MM.1S (cell line): ENCODE measurements around the gene TMEM114.

ENCODE experiments used
- DNase-seq: peaks from one replicate; pipeline ENCODE4 v3.0.0-alpha.2; 2015
- H2AFZ ChIP-seq: fragments of 300-600 bp; sonication (generic); 2 replicates; pipeline ENCODE4 v1.6.0; 2016; ENCODE audit warnings: antibody characterized with exemption, low read length
- H3F3A ChIP-seq: fragments of 300-600 bp; sonication (generic); 2 replicates; pipeline ENCODE4 v1.6.1; 2016; ENCODE audit warnings: mild to moderate bottlenecking, antibody characterized with exemption, low read length, moderate library complexity, mixed read lengths; ENCODE audit not compliant: insufficient read depth
- H3K27ac ChIP-seq: fragments of 300-600 bp; sonication (generic); 2 replicates; pipeline ENCODE4 v1.5.1; 2016; ENCODE audit warnings: mild to moderate bottlenecking, low read length
- H3K27me3 ChIP-seq: fragments of 300-600 bp; sonication (generic); replicated peaks from 2 replicates; pipeline ENCODE4 v1.6.0; 2016; ENCODE audit warnings: low read length; ENCODE audit not compliant: insufficient read depth
- H3K36me3 ChIP-seq: fragments of 300-600 bp; sonication (generic); replicated peaks from 2 replicates; pipeline ENCODE4 v1.6.1; 2016; ENCODE audit warnings: mild to moderate bottlenecking, low read length, mixed read lengths; ENCODE audit not compliant: insufficient read depth
- H3K4me1 ChIP-seq: fragments of 300-600 bp; sonication (generic); 2 replicates; pipeline ENCODE4 v1.6.1; 2016; ENCODE audit warnings: low read length, mixed read lengths
- H3K4me2 ChIP-seq: fragments of 300-600 bp; sonication (generic); 2 replicates; pipeline ENCODE4 v1.6.0; 2016; ENCODE audit warnings: low read depth, low read length
- H3K4me3 ChIP-seq: fragments of 300-600 bp; sonication (generic); 2 replicates; pipeline ENCODE4 v1.5.1; 2016; ENCODE audit warnings: low read length, mixed read lengths
- H3K79me2 ChIP-seq: fragments of 300-600 bp; sonication (generic); 2 replicates; pipeline ENCODE4 v1.6.1; 2016; ENCODE audit warnings: mixed run types, low read length, mixed read lengths
- H3K9ac ChIP-seq: fragments of 300-600 bp; sonication (generic); 2 replicates; pipeline ENCODE4 v1.6.1; 2016; ENCODE audit warnings: low read length, mixed read lengths
- H3K9me2 ChIP-seq: fragments of 300-600 bp; sonication (generic); replicated peaks from 2 replicates; pipeline ENCODE4 v1.6.1; 2016; ENCODE audit warnings: mild to moderate bottlenecking, low read length, mixed read lengths; ENCODE audit not compliant: insufficient read depth
- H3K9me3 ChIP-seq: fragments of 300-600 bp; sonication (generic); replicated peaks from 2 replicates; pipeline ENCODE4 v1.6.1; 2016; ENCODE audit warnings: mild to moderate bottlenecking, low read length, mixed read lengths; ENCODE audit not compliant: insufficient read depth
- H4K20me1 ChIP-seq: fragments of 300-600 bp; sonication (generic); 2 replicates; pipeline ENCODE4 v1.6.1; 2016; ENCODE audit warnings: mild to moderate bottlenecking, low read length, moderate library complexity, mixed read lengths; ENCODE audit not compliant: insufficient read depth
- EZH2 ChIP-seq: fragments of 300-600 bp; sonication (generic); optimal IDR thresholded peaks from 2 replicates; pipeline ENCODE3; 2017; ENCODE audit warnings: low read depth, mild to moderate bottlenecking, antibody characterized with exemption, low read length, mixed read lengths
- EZH2phosphoT487 ChIP-seq: fragments of 300-600 bp; sonication (generic); IDR thresholded peaks from 2 replicates; pipeline ENCODE4 v1.6.1; 2018; ENCODE audit warnings: antibody characterized with exemption, low read length

Gene TMEM114

DNA sequence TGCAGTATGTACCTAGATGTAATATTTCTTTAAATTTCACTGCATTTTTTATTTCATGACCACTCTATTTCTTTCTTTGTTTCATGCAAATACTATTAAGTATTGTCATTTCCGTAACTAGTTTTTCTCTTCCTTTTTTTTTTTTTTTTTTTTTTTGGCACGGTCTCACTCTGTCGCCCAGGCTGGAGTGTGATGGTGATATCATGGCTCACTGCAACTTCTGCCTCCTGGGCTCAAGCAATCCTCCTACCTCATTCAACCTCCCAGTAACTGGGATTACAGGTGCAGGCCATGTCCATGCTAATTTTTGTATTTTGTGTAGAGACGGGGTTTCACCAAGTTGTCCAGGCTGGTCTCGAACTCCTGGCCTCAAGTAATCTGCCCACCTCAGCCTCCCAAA lies 70.7 kb downstream of the TMEM114 start:
- H3K9me2 ChIP-seq, result no peaks in the 10 kb centered on the region
- H3K27me3 ChIP-seq, result no peaks in the 10 kb centered on the region
- H3K27ac ChIP-seq, result no peak overlapping the region
- H3F3A ChIP-seq, result no peaks in the 10 kb centered on the region
- H4K20me1 ChIP-seq, result no peaks in the 10 kb centered on the region
- no peak for DNase-seq
- no peaks in the 10 kb centered on the region for H3K9me3 ChIP-seq
- H3K9ac ChIP-seq, result no peak overlapping the region
- no peak overlapping the region for H2AFZ ChIP-seq
- H3K79me2 ChIP-seq, result no peaks in the 10 kb centered on the region
- H3K4me1 ChIP-seq, result no peaks in the 10 kb centered on the region
- TF ChIP-seq EZH2, result no peak
- TF ChIP-seq EZH2phosphoT487, result no peak
- H3K36me3 ChIP-seq, result no peaks in the 10 kb centered on the region
- H3K4me3 ChIP-seq, result no peak overlapping the region
- H3K4me2 ChIP-seq, result no peak overlapping the region
